Kasumi-1 (cell line): Measurements from ENCODE around the gene WWOX.

Source experiments
- DNase-seq, 2 experiments: peaks; one replicate each; lab custom pipeline; 2025; lab: John Stamatoyannopoulos, UW

Gene WWOX

DNA sequence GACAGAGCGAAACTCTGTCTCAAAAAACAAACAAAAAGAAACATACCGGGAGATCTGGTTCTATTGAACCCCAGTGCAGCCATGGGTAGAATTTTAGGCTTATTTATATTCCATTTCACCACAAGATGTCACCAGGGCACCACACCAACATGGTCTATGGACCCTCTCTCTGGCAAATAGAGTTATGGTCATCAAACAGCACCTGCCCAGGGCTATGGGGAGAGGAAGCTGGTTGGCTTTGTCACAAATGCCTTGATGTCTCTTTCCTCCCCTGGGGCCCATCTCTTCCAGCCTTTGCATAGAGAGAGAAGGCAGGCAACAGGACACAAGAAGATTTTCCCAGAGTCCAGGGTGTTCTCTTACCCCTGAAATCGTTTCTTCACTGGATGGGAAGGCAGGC is 128.4 kb downstream of the WWOX start:
- DNase-seq: peak in 1 of 2 experiments; percentile 20

DNA sequence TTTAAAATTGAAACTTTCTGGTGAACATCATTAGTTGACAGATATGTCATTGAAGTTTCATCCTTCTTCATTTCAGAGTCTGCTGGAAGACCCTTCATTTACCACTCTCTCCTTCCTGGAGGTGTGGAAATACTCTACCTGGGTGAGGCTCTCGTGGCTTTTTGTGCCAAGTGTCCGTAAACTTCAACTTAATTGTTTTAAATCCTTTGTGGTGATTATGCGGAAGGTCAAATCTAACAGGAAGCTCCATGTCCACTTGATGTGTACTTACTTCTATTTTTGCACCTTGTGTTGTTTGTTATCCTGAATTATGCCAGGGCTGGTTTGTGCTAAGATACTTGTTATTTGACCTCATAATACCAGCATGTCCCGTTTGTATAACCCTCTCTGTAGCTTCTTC is 129.2 kb downstream of the WWOX start:
- no peak for DNase-seq

DNA sequence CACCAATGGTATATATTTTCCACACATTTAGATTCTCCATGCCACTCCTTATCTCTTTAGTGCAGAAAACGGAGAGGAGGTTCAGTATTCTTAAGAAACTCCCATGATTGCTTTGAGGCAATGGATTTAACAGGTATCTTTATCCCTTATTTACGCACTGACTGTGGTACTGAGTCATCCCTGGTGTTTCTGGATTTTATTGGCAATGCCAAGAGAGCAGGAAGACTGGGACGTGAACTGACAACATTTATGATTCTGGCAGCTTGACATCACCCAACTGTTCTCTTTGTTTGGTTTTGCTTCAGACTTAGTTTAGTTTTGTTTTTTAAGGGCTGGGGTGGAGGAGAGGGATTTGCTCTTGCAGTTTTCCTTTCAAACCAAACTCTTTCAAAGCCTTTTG is 131.4 kb downstream of the WWOX start:
- no peak for DNase-seq

DNA sequence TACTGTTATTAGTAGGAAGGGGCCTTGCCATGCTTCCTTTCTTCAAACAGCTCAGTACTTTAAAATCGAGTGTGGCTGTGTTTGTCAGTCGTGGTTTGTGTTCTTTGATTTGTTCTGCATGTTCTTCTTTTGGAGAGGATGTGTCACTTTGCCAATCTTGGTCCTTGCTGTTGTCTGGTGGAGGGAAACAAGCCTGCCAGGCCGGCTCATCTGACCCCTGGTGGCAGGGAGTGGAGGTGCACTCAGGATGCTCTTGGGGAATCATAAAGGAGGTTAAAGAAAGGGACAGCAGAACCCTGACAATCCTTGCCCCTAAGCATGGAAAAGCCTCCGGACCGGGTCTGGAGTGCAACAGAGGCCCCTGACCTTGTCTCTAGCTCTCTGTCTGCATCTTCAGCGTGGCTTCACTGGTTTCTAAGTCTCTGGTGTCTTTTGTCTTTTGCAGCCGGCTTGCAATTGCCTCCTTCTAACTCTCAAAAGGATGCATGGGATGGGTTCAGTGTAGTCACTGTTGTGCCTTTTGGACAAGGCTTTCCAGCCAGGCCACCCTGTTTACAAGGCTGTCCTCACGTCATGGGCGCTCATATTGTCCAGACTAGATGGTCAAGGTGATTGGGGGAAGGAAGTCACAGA is 135.8 kb downstream of the WWOX start:
- DNase-seq: peak; percentile 59 to 76

- no peak for DNase-seq
These were observed 136.4 kb downstream of the WWOX start for GRCh38 chr16:78235876-78236275.

GRCh38 chr16:78237841-78238240 is 138.4 kb downstream of the WWOX start:
- no peak for DNase-seq

DNA sequence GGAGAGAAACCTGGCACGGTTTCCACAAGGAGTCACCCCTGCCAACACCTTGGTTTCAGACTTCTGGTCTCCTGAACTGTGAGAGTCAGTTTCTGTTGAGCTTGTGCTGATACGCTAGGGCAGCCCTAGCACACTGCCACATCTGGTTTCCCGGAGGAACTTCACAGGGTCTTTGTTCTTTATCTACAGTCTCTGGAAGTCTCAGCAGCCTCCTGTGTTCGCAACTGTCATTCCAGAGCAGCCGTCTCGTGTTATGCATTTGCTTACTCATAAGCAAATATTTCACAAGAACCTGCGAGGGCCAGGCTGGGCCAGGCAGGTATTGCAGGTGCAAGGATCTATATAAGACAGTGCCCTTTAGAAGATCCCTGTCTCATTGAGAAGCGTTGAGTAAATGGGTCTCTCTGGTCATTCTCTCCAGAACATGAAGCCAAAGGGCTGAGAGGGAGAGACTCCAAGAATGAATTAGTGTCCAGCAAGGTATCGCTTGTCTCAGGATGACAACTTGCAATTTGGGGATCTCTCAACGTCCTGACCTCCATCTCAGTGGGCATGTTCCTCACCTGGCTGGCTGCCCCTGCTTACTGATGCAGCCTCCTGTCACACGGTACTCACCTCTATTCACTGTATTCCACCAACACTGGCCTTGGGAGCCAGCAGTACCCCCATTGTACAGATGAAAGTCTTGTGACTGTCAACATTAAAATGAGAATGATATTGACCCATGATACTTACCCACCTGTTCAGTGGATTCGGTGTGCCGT is 141.2 kb downstream of the WWOX start:
- no peak for DNase-seq

- DNase-seq: no peak
These were observed 142.8 kb downstream of the WWOX start for GRCh38 chr16:78242239-78242630.

GRCh38 chr16:78244131-78244895 is 144.9 kb downstream of the WWOX start:
- no peak for DNase-seq

DNA sequence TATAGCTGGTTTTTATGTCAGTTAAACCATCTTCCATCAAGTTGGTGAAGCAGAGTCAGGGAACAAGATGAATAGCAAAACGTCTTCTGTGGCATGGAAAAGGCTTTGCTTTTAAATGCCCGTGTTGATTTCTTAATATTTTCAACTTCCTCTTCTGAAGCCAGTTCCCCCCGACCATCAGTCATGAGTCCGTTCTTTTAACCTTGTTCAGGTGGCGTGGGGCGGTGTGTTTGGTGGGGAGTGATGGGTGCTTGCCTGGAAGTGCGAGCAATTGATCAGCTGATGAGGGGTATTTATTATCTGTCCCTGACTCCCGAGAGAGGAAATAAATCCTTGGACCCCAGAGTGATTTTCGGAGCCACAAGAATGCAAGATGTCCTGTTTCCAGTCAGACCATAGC is 147.1 kb downstream of the WWOX start:
- peak in 1 of 2 experiments; percentile 24 for DNase-seq

DNA sequence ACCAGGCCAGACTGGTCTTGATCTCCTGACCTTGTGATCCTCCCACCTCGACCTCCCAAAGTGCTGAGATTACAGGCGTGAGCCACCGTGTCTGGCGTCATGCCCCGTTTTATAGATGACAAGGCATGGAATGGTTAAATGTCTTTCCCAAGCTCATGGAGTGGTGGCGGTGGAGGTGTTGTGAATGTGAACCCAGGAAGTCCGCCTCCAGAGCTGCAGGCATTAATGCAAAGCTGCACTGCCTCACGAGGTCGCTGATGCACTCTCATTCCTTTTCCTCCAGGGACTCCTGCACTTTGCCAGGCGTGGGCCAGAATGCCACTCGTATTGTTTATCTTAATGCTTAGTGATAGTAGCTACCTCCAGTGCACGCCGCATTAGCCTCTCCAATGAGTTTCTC is 149.6 kb downstream of the WWOX start:
- DNase-seq: no peak

DNA sequence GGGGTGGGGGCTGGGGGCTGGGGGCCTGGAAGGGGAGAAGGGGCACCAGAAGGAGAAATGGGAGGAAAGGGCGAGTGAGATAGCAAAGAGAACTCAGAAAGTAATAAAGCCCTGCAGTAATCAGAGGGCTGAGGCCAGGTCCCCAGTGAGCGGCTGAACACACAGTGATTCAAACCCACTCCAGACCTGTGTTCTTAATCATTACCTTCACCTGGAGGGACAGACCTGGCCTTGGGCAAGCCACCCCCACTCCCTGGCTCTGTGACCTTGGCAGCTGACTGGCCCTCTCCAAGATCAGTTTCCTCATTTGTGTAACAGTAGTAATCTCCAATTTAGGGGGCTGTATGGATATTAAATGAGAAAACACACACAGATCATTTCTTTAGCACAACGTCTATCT is 150.4 kb downstream of the WWOX start:
- no peak for DNase-seq

- no peak for DNase-seq
These were observed 151.7 kb downstream of the WWOX start for GRCh38 chr16:78251115-78251514.

DNA sequence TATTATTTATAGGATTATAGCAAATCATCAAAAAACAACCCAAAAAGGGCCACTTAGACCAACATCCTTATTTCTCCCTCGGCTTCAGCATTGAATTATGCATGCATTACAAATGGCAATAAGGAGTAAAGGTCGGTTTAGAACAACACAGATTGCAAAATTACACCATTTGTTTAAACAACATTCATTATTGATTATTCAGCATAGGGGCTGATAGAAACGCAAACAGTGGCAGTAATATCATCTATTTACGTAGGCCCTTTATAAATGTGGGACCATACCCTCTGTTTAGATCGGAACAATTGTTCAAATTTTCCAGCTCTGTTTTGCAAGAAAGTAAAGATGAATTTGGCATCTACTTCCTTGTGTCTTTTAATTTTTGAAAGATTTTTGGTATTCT is 153.3 kb downstream of the WWOX start:
- DNase-seq: no peak

- DNase-seq: no peak
These were observed 155.4 kb downstream of the WWOX start for GRCh38 chr16:78254841-78255240.

GRCh38 chr16:78256686-78257375 is 157.4 kb downstream of the WWOX start:
- DNase-seq: no peak

DNA sequence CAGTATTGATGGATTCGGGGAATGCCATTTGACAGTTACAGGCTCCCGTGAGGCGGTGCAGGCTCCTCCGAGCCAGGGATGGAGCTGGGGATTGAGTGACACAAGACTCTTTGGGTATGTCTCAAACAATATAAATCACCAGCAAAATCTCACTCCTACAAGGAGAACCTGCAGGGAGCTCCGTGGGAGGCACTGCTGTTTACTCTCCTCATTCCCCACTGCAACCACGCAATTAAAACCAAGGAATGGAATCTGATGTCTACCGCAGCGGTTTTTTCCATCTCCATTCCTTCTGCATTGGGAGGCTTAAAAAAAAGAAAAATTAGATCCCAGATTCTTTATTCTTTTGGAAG is 157.9 kb downstream of the WWOX start:
- no peak for DNase-seq

GRCh38 chr16:78258375-78259065 is 159.1 kb downstream of the WWOX start:
- DNase-seq: no peak

- DNase-seq: no peak
These were observed 160.4 kb downstream of the WWOX start for GRCh38 chr16:78259873-78260272.

GRCh38 chr16:78264642-78265041 is 165.2 kb downstream of the WWOX start:
- DNase-seq: no peak

DNA sequence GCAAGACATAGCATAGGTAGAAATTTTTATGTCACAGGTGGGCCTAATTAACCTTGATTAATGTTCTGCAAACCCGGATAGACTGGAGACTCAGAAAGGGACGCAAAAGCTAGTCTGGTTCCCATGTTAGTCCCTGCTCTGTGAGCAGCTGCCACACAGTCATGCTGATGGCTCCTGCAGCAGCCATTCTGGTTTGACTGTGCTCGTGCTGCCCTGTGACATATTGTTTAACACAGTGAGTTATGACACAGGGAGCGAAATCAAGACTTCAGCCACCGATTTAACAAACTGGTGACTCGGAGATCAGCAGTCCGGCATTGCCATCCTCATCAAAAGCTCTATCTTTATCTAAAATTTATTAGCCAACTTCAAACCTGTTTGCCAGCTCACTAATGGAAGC is 169.8 kb downstream of the WWOX start:
- no peak for DNase-seq

DNA sequence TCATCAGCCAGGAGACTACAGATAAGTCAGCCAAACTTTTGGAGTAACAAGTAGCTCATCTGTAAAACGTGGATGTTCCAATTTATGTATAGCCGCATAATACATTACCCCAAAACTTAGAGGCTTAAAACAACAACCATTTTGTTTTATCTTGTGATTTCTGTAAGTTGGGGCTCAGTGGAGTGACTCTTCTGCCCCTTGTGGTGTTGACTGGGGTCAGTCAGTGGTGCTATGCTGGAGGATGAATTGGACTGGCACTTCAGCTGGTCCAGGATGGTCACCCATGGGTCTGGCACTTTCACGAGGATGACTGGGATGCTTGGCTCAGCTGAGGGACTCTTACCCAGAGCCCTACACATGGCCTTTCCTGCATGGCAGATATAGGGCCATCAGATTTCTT is 172.5 kb downstream of the WWOX start:
- DNase-seq: no peak
